Stimulated activated CD4-positive, alpha-beta T cell treated with anti-CD3 and anti-CD28 coated beads, Interleukin-2, amount 100 ng/mL, for 24 hours (primary cell): ENCODE measurements around the gene CORO7.
"Not testable (repeated sequence)": the region's sequence is repeated elsewhere in the genome, so short reads cannot be mapped to it uniquely, and the experiment has no call there.

ENCODE experiments used
- DNase-seq, 2 donors: peaks; one replicate each; pipeline ENCODE4 v3.0.0-alpha.2; 2020

The CORO7 gene

GRCh38 chr16:4399001-4399730 lies 17.2 kb downstream of the CORO7 start:
- DNase-seq, result no peak

GRCh38 chr16:4395055-4395726 lies 21.2 kb downstream of the CORO7 start:
- no peak for DNase-seq

- DNase-seq, result not testable (repeated sequence)
Observed at GRCh38 chr16:4393850-4394249, 22.5 kb downstream of the CORO7 start.

- no peak for DNase-seq
Observed at GRCh38 chr16:4393240-4393600, 23.2 kb downstream of the CORO7 start.

DNA sequence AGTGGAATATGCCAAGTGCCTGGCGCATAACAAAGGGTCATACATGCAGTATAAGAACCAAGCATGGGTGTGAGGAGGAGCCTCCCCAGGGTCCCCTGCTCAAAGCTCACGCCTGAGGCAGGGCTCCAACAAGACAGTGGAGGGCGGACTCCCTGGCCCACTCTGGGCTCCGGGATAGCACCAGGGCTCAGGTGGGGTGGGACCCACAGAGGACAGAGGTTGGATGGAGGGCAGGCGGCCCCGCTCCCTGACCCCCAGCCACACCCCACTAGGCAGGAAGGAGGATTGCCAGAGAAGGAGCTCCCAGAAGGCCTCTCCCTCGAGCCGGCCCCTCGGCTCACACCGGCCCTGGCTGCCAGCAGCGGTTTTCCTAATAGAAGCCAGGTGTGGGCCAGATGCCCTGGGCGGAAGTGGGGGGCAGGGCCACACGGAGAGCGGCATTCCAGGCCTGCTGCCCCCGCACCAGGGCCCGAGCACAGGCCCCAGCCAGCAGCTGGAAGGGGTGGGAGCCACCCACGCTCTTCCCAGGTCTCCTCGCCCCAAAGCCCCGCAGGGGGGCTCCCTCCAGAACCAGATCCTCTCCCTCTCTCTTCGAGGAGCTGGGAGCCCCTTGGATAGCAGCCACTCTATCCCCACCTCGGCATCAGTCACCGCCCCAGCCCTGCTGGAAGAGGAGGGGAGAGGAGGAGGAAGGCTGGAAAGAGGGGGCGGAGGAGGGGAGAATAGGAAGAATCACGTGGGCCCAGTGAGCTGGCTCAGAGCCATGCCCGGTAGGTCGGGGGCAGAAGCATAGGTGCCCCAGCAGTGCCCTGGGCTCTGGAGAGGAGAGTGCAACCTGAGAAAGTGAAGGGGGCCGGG lies 23.8 kb downstream of the CORO7 start:
- DNase-seq, result no peak

DNA sequence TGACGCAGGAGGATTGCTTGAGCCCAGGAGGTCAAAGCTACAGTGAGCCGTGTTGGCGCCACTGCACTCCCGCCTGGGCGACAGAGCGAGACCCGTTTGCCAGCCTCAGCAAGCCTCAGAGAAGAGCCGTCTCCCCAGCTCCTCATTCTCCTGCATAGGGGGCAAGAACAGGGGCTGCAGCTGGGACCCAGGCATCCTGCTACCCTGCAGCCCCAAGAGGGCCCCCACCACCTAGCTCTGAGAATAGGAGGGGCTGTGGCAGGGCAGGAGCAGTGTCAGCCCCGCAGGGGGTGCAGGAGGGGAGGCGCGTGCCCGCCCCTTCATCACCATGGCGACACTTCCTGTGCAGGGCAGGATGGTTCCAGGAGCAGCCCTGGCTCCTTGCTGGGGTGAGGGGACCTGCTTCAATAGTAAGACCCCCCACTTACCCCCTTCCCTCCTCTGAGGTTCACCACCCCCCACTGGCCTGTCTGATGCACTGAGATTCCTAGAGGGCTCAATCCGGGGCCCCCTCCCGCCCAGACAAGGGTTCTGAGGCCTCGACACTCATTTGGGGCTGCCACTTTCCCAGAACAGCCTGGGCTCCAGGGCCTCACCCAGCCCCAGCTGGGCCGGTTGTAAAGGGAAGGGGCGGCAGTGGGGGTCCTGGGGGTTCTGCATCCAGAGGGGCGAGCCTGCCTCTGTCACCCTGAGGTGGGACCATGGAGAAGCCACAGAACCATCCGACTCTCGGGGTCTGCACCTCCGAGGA lies 24.6 kb downstream of the CORO7 start:
- no peak for DNase-seq

DNA sequence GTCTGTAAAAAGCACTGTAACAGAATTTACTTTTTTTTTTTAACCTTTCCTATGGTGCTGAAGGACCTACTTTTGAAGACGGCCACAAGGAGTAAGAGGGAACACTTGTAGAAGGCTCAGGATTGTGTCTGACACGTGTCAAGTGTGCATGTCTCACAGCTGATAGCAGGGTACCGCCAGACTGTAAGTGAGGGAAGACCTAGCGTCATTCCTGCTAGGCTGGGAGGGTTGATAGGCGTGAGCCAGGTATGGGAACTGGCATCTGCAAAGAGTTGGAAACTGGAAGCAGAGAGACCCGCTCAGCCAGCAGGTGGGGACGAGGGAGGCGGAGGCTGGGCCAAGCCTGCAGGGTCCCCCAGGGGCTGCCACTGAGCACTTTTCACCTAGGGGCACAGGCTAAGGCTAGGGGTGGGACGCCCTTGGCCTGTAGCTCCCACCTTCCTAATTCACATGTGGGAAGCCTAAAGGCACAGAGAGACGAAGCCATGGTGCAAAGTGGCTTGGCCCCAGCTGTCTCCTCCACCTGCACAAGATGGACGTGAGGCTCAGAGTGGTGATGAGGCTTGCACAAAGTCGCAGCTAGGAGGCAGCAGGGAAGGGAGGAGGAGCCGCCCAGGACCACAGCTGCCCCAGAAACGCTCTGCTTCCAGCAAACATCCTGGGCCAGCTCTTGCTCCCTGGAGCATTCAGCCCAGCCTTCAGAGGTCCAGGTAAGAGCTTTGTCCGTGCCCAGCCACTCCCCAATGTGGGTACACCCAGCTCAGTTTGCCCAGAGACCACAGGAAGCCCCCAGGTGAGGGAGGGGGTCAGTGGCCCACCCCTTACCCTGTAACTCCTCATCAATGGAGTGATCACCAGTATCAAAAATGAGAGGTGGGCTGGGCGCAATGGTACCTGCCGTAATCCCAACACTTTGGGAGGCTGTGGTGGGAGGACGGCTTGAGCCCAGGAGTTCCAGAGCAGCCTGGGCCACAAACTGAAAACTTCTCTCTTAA lies 25.8 kb downstream of the CORO7 start:
- DNase-seq, result no peak

- DNase-seq, result no peak
Observed at GRCh38 chr16:4389051-4389955, 27.1 kb downstream of the CORO7 start.

- DNase-seq, result no peak
Observed at GRCh38 chr16:4388271-4389021, 27.9 kb downstream of the CORO7 start.

DNA sequence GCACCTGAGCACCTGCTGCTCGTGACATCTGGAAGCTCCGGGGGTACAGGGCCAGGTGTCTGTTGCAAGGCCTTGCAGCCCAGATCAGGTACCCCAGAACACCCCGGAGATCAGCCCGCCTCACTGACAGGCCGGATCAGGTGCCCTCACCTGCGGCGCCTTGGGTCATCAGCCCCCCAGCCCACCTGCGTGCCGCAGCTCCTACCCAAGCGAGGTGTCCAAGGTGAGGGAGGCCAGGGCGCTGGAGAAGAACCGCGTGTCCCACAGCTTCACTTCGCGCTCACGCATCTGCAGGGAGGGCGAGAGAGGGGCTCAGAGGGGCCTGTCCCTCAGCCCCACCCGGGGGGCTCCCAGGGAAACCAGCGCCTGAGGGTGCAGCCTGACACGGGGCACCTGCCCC lies 28.6 kb downstream of the CORO7 start:
- DNase-seq, result no peak

DNA sequence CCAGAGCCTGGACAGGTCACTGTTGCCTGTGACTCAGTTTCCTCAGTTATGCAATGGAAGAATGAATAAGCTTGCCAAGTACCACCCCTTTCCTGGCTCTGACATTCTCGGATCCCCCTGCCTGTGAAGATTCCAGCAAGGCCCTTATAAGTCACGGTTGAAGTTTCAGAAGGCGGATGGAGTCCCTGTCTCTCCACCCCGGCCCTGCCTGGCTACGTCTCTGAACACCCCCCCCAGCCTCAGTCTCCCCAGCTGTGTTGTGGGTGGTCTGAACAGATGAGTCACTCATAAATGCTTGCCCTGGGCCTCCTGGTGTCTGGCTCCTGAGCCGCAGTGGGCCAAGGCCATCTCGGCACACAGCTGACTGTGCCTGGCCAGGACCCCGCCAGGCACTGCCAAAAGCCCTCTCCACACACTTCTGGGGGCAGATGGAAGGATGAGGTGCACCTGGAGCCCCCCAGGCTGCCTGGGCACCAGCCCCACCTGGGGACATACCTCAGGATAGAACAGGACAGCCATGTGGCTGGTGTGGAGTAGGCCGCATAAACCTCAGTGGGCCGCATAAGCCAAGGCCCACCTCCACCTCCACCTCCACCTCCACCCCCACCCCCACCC lies 29.3 kb downstream of the CORO7 start:
- DNase-seq, result no peak

DNA sequence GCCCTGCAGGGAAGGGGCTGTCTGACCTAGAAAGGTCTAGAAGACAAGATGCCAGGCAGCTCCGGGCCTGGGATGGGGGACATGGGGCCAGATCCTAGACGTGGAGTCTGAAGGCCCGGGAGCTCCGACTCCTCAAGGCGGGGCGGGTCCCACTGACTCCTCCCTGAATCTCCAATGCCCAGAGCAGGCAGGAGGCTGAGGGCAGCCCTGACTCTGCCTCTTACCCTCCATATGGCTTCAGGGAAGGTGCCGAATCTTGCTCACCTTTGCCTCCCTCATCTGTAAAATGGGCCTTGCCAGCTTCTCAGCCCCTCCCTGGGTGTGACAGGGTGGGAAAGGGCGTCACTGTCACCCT lies 30.0 kb downstream of the CORO7 start:
- no peak for DNase-seq

GRCh38 chr16:4385789-4386450 lies 30.5 kb downstream of the CORO7 start:
- no peak for DNase-seq

GRCh38 chr16:4385066-4385788 lies 31.2 kb downstream of the CORO7 start:
- DNase-seq, result no peak

GRCh38 chr16:4384509-4384942 lies 31.9 kb downstream of the CORO7 start:
- DNase-seq, result no peak

- no peak for DNase-seq
Observed at GRCh38 chr16:4383591-4384444, 32.6 kb downstream of the CORO7 start.

- no peak for DNase-seq
Observed at GRCh38 chr16:4382795-4383357, 33.5 kb downstream of the CORO7 start.
